C4-2B (cell line): ENCODE data around the gene ZNF414.

Experiments used
- H3K27ac ChIP-seq: fragments of 450-650 bp; 2 replicates; pipeline ENCODE4 v1.5.1; 2017
- ZFX ChIP-seq: fragments of 450-650 bp; IDR thresholded peaks from 2 replicates; pipeline ENCODE4 v1.6.1; 2017
- TF ChIP-seq, protein P1 (sequence below): fragments of 450-650 bp; conservative IDR thresholded peaks from 2 replicates; pipeline ENCODE4 v1.5.1; 2017; ENCODE audit warnings: mild to moderate bottlenecking

ZNF414 gene

DNA sequence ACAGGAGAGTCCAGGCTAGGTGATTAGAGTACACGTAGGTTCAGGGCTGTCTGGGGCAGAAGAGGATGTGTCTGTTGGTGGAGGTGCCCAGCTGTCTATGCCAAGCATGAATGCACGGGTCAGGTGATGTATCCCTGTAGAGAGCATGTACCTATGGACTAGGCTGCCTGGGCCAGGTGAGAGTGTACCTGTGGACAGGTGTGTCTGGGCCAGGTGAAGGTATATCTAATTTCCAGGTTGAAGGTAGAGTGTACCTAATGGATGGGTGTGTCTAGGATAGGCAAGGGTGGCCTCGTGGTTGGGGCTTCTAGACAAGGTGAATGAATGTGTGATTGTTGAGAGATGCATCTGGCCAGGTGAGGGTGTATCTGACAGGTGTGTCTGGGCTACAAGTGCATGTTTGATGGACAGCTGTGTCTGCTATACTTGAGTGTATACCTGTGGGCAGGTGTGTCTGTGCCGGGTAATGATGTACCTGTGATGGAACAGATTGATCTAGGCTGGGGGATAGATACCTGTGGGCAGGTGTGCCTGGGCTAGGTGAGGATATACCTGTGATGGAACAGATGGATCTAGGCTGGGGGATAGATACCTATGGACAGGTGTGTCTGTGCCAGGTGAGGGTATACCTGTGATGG lies 15.5 kb upstream of the ZNF414 start:
- TF ChIP-seq, protein P1, sequence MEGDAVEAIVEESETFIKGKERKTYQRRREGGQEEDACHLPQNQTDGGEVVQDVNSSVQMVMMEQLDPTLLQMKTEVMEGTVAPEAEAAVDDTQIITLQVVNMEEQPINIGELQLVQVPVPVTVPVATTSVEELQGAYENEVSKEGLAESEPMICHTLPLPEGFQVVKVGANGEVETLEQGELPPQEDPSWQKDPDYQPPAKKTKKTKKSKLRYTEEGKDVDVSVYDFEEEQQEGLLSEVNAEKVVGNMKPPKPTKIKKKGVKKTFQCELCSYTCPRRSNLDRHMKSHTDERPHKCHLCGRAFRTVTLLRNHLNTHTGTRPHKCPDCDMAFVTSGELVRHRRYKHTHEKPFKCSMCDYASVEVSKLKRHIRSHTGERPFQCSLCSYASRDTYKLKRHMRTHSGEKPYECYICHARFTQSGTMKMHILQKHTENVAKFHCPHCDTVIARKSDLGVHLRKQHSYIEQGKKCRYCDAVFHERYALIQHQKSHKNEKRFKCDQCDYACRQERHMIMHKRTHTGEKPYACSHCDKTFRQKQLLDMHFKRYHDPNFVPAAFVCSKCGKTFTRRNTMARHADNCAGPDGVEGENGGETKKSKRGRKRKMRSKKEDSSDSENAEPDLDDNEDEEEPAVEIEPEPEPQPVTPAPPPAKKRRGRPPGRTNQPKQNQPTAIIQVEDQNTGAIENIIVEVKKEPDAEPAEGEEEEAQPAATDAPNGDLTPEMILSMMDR: no peak
- no peak for TF ChIP-seq ZFX

DNA sequence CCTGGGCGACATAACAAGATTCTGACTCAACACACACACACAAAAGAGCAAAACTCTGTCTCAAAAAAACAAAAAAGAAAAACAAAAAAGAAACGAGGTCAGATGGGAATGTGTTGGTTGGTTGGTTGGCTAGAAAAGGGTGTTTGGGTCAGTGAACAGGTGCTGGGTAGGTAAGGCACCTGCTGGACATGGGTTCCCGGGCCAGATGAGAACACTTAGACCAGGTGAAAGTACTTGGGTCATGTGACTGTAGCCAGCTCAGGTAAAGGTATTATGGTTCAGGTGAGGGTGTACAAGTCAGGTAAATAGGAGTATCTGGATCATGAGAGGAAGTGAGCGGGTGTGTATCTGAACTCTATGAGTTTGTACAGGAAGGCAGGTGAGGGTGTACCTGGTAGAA lies 14.5 kb upstream of the ZNF414 start:
- TF ChIP-seq, protein P1: no peak
- TF ChIP-seq ZFX: no peak
- no peak overlapping the region for H3K27ac ChIP-seq

More for the DNA sequence above, 15.5 kb upstream of the ZNF414 start:
- no peak overlapping the region for H3K27ac ChIP-seq

DNA sequence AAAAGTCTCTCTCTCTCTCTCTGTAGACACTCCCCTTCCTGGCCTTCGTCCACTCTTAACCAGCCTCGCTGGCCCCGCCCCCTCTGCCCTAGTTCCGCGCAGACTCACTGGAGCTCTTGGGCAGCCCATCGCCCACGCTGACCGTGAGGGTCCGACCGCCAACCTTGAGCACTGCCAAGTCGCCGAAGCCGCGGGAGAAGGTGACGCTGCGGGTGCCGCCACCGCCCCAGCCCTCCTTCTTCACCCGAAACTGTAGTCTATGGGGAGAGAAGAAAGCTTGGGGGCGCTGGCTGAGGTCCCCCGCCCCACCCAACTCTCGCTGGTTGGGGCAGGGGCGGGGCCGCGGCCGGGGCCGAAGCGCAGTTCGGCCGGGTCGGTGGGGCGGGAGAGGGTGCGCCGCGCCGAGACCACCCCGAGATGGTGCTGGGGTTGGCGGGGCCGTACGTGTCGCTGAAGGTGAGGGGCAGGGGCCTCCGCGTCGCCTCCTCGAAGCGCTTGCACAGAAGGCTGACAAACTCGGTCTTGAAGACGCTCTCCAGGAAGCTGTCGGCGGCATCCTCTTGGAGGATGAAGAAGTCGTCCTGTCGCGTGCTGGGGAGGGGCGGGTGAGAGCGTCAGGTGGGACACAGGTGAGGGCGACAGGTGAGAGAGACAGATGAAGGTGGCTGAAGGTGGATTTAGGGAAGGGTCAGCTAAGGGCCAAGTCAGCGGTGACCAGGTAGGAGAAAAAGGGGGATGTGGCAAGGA lies 12.6 kb upstream of the ZNF414 start:
- TF ChIP-seq, protein P1: no peak
- no peak for TF ChIP-seq ZFX
- H3K27ac ChIP-seq: peak overlapping the region; percentile 70

DNA sequence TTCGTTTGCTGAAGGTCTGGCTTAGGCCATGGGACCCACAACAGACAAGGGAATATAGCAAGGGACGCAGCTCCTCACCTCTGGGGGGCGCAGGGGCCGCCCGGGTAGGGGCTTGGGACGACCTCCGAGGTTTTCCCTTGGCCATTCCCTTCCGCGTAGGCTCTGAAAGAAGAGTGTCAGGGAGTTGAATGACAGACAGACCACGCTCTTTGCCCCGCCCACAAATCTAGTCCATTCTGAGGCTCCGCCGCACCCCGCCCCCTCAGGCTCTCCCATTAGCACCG lies 11.4 kb upstream of the ZNF414 start:
- TF ChIP-seq, protein P1: no peak
- TF ChIP-seq ZFX: no peak
- H3K27ac ChIP-seq: peak overlapping the region; percentile 45

DNA sequence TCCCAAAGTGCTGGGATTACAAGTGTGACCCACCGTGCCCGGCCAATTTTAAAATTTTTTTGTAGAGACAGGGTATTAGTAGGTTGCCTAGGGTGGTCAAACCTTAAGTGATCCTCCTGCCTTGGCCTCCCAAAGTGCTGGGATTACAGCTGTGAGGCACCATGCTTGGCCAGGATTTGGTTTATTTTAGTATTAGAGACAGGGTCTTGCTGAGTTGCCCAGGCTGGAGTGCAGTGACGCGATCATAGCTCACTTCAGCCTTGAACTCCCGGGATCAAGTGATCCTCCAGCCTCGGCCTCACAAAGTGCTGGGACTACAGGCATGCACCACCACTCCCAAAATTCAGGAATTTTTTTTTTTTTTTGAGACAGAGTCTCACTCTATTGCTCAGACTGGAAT lies 5.4 kb upstream of the ZNF414 start:
- no peak overlapping the region for H3K27ac ChIP-seq
- no peak for TF ChIP-seq ZFX
- TF ChIP-seq, protein P1: no peak

DNA sequence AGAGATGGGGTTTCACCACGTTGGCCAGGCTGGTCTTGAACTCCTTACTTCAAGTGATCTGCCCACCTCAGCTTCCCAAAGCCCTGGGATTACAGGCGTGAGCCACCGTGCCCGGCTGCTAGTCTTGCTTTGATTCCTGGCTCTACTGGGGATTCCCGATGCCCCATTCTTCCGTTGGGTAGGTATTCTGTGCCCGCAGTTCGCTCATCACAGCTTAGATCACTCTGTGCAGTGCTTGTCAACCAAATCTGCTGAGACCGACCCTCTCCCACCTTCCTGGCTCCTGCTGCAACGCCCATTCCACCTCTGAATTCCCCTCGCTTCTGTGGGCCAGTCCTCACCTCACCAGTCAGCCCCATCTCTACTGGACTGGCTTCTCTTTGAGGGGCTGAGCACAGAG lies 4.6 kb upstream of the ZNF414 start:
- TF ChIP-seq, protein P1: no peak
- no peak for TF ChIP-seq ZFX
- no peak overlapping the region for H3K27ac ChIP-seq

DNA sequence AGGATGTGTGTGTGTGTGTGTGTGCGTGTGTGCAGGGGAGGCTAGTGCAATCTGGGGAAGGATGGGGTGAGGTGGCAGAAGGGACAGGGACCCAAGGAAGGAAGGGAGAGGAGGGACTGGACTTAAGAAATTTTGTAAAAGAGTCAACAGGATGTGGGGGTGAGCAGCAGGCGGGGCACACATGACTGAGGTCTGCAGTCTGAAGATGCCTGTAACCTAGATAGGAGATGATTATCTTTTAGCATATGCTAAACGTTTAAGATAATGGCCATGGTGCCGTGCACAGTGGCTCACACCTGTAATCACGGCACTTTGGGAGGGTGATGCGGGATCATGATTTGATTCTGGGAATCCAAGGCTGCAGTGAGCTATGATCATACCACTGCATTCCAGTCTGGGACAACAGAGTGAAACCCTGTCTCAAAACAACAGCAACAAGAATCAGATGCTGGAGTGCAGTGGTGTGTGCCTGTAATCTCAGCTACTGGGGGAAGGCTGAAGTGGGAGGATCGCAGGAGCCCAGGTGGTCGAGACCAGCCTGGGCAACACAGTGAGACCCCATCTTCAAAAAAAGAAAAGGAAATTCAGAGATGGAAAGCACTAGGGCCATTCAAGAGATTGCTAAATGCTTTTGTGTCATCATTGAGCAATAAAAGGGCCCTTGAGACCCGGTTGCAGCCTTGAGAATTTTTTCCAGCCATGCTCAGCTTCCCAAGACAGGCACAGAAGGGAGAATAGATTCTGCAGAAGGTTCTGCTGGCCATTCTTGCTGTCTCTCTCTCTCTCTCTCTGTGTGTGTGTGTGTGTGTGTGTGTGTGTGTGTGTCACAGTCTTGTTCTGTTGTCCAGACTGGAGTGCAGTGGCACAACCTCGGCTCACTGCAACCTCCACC lies 3.8 kb upstream of the ZNF414 start:
- H3K27ac ChIP-seq: no peak overlapping the region
- TF ChIP-seq, protein P1: no peak
- TF ChIP-seq ZFX: no peak
